SHP77 treated with DMSO at 0.1 percent for 48 hours (cell line): ENCODE results near the gene SIL1.
"Not testable (repeated sequence)": the region's sequence is repeated elsewhere in the genome, so short reads cannot be mapped to it uniquely, and the experiment has no call there.

Source experiments
- DNase-seq: peaks from one replicate; lab custom pipeline; 2025; lab: John Stamatoyannopoulos, UW

Gene SIL1

GRCh38 chr5:139199321-139199720 is 1.2 kb upstream of the SIL1 start:
- no peak for DNase-seq

GRCh38 chr5:139196296-139196956 is 1.7 kb downstream of the SIL1 start:
- DNase-seq: no peak

- no peak for DNase-seq
Observed at GRCh38 chr5:139194486-139194885, 3.7 kb downstream of the SIL1 start.

GRCh38 chr5:139193928-139194327 is 4.2 kb downstream of the SIL1 start:
- DNase-seq: no peak

- not testable (repeated sequence) for DNase-seq
Observed at GRCh38 chr5:139192906-139193305, 5.3 kb downstream of the SIL1 start.

- not testable (repeated sequence) for DNase-seq
Observed at GRCh38 chr5:139191954-139192353, 6.2 kb downstream of the SIL1 start.

GRCh38 chr5:139190125-139190524 is 8.0 kb downstream of the SIL1 start:
- DNase-seq: no peak

- DNase-seq: no peak
Observed at GRCh38 chr5:139188558-139189270, 9.5 kb downstream of the SIL1 start.

- no peak for DNase-seq
Observed at GRCh38 chr5:139186752-139187326, 11.3 kb downstream of the SIL1 start.

GRCh38 chr5:139186261-139186660 is 11.9 kb downstream of the SIL1 start:
- DNase-seq: no peak

- DNase-seq: no peak
Observed at GRCh38 chr5:139185589-139185988, 12.6 kb downstream of the SIL1 start.

- DNase-seq: no peak
Observed at GRCh38 chr5:139183502-139183901, 14.7 kb downstream of the SIL1 start.

- no peak for DNase-seq
Observed at GRCh38 chr5:139182528-139183296, 15.5 kb downstream of the SIL1 start.

- no peak for DNase-seq
Observed at GRCh38 chr5:139181835-139182452, 16.2 kb downstream of the SIL1 start.

GRCh38 chr5:139181322-139181730 is 16.8 kb downstream of the SIL1 start:
- no peak for DNase-seq

- DNase-seq: no peak
Observed at GRCh38 chr5:139180850-139181249, 17.3 kb downstream of the SIL1 start.

- not testable (repeated sequence) for DNase-seq
Observed at GRCh38 chr5:139179778-139180513, 18.2 kb downstream of the SIL1 start.

GRCh38 chr5:139178935-139179334 is 19.2 kb downstream of the SIL1 start:
- no peak for DNase-seq

- DNase-seq: no peak
Observed at GRCh38 chr5:139178589-139178917, 19.6 kb downstream of the SIL1 start.

GRCh38 chr5:139177809-139178588 is 20.2 kb downstream of the SIL1 start:
- DNase-seq: peak; percentile 58

GRCh38 chr5:139177281-139177680 is 20.9 kb downstream of the SIL1 start:
- not testable (repeated sequence) for DNase-seq
